ENCODE data around the gene CEBPB. TPM values are rescaled to one million over a fixed set of nuclear protein-coding genes. Genes with fewer than 3 reads are reported as not detected.
"Not testable (repeated sequence)": the region's sequence is repeated elsewhere in the genome, so short reads cannot be mapped to it uniquely, and the experiment has no call there.

The CEBPB gene
- total RNA-seq = 33.2 TPM
- long read RNA-seq, transcript CEBPB-201 (1 exons, 1,956 nt) = major isoform, 106 of 109 reads
- long read RNA-seq, partial matches to known transcripts = 0 of 109 reads
- long read RNA-seq, other reads (novel, unspliced or antisense) = 3 of 109 reads

GRCh38 chr20:50190251-50191064, at the start of gene CEBPB:
Gene CEBPB (plus strand): TSS chr20:50190830. CDS start chr20:50191034, 204 bp downstream.
- intact Hi-C loops (cut with DNase I) = loop anchor here (2.0 to 5.0 kb wide), 5 partner anchors 87 to 386 kb away; no protein-coding TSS in a partner anchor
- peak; percentile 97 for DNase-seq (ENCODE audit: low spot score)

GRCh38 chr20:50141018-50141675, 49.5 kb upstream of the CEBPB start:
- no peak for DNase-seq (ENCODE audit: low spot score)
- intact Hi-C loops (cut with DNase I) = no loop called here

- DNase-seq (ENCODE audit: low spot score) = no peak
- intact Hi-C loops (cut with DNase I) = no loop called here
Measured at GRCh38 chr20:50141811-50142561, 48.6 kb upstream of the CEBPB start.

- DNase-seq (ENCODE audit: low spot score) = no peak
- intact Hi-C loops (cut with DNase I) = no loop called here
Measured at GRCh38 chr20:50142812-50143211, 47.8 kb upstream of the CEBPB start.

- intact Hi-C loops (cut with DNase I) = no loop called here
- DNase-seq (ENCODE audit: low spot score) = no peak
Measured at GRCh38 chr20:50144362-50144761, 46.3 kb upstream of the CEBPB start.

GRCh38 chr20:50145566-50145965, 45.1 kb upstream of the CEBPB start:
- no peak for DNase-seq (ENCODE audit: low spot score)
- intact Hi-C loops (cut with DNase I) = no loop called here

- DNase-seq (ENCODE audit: low spot score) = no peak
- intact Hi-C loops (cut with DNase I) = no loop called here
Measured at GRCh38 chr20:50146214-50146613, 44.4 kb upstream of the CEBPB start.

GRCh38 chr20:50146732-50147662, 43.6 kb upstream of the CEBPB start:
- no peak for DNase-seq (ENCODE audit: low spot score)
- intact Hi-C loops (cut with DNase I) = no loop called here

GRCh38 chr20:50149481-50150254, 41.0 kb upstream of the CEBPB start:
- no peak for DNase-seq (ENCODE audit: low spot score)
- intact Hi-C loops (cut with DNase I) = no loop called here

GRCh38 chr20:50151034-50151743, 39.4 kb upstream of the CEBPB start:
- intact Hi-C loops (cut with DNase I) = no loop called here
- DNase-seq (ENCODE audit: low spot score) = no peak

GRCh38 chr20:50152394-50153152, 38.1 kb upstream of the CEBPB start:
- intact Hi-C loops (cut with DNase I) = loop anchor here (2.0 kb wide), 2 partner anchors 20 to 32 kb away; no protein-coding TSS in a partner anchor
- no peak for DNase-seq (ENCODE audit: low spot score)

GRCh38 chr20:50153153-50153499, 37.5 kb upstream of the CEBPB start:
- intact Hi-C loops (cut with DNase I) = loop anchor here (2.0 kb wide), 2 partner anchors 20 to 32 kb away; no protein-coding TSS in a partner anchor

GRCh38 chr20:50153500-50154377, 36.9 kb upstream of the CEBPB start, which contains the start of gene PEDS1:
Gene PEDS1 (minus strand): TSS chr20:50153723. CDS start chr20:50153637, 86 bp downstream.
- DNase-seq (ENCODE audit: low spot score) = peak; percentile 95
- intact Hi-C loops (cut with DNase I) = loop anchor here (2.0 kb wide), 2 partner anchors 19 to 33 kb away; no protein-coding TSS in a partner anchor

More at GRCh38 chr20:50153153-50153499, 37.5 kb upstream of the CEBPB start:
- no peak for DNase-seq (ENCODE audit: low spot score)

- DNase-seq (ENCODE audit: low spot score); intact Hi-C loops (cut with DNase I): not testable (repeated sequence)
Measured at GRCh38 chr20:50161494-50161893, 29.1 kb upstream of the CEBPB start.

- intact Hi-C loops (cut with DNase I) = no loop called here
- no peak for DNase-seq (ENCODE audit: low spot score)
Measured at GRCh38 chr20:50163570-50164317, 26.9 kb upstream of the CEBPB start.
